HepG2 (cell line): Measurements from ENCODE around the gene HNRNPA1. TPM values are rescaled to one million over a fixed set of nuclear protein-coding genes. Genes with fewer than 3 reads are reported as not detected.

Source experiments
- FOXJ3 ChIP-seq: sonication (generic); formaldehyde crosslinking; IDR thresholded peaks from 2 replicates; pipeline ENCODE4 v1.4.0; 2020; ENCODE audit warnings: missing genetic modification reagents, mild to moderate bottlenecking, borderline replicate concordance
- MYNN ChIP-seq: sonication (generic); formaldehyde crosslinking; IDR thresholded peaks from 2 replicates; pipeline ENCODE4 v1.4.0; 2020; ENCODE audit warnings: mild to moderate bottlenecking, low read depth, missing genetic modification reagents
- NPAS2 ChIP-seq: sonication (generic); formaldehyde crosslinking; IDR thresholded peaks from 2 replicates; pipeline ENCODE4 v1.8.0; 2022; ENCODE audit warnings: mild to moderate bottlenecking, missing genetic modification reagents, borderline replicate concordance
- RARG ChIP-seq: sonication (generic); formaldehyde crosslinking; IDR thresholded peaks from 2 replicates; pipeline ENCODE4 v1.4.0; 2020; ENCODE audit warnings: low read depth, mild to moderate bottlenecking, missing genetic modification reagents
- RELA ChIP-seq: sonication (generic); formaldehyde crosslinking; IDR thresholded peaks from 2 replicates; pipeline ENCODE4 v1.4.0; 2020; ENCODE audit warnings: missing genetic modification reagents
- THYN1 ChIP-seq: sonication (generic); formaldehyde crosslinking; IDR thresholded peaks from 2 replicates; pipeline ENCODE4 v1.8.1; 2023; ENCODE audit warnings: low read depth, mild to moderate bottlenecking, moderate library complexity, missing genetic modification reagents, borderline replicate concordance
- U2AF1 ChIP-seq: fragments of 200-400 bp; formaldehyde crosslinking; optimal IDR thresholded peaks from 2 replicates; pipeline ENCODE3; 2017; ENCODE audit warnings: mild to moderate bottlenecking, low read depth, low read length
- ZNF367 ChIP-seq: sonication (generic); formaldehyde crosslinking; IDR thresholded peaks from 2 replicates; pipeline ENCODE4 v1.4.0; 2020; ENCODE audit warnings: missing genetic modification reagents, borderline replicate concordance
- ZNF558 ChIP-seq: sonication (generic); formaldehyde crosslinking; IDR thresholded peaks from 2 replicates; pipeline ENCODE4 v1.9.0; 2022; ENCODE audit warnings: mild to moderate bottlenecking, missing genetic modification reagents, borderline replicate concordance
- ZNF577 ChIP-seq: sonication (generic); formaldehyde crosslinking; IDR thresholded peaks from 2 replicates; pipeline ENCODE4 v1.4.0; 2020; ENCODE audit warnings: mild to moderate bottlenecking, low read depth, missing genetic modification reagents, borderline replicate concordance
- ZNF678 ChIP-seq: sonication (generic); formaldehyde crosslinking; IDR thresholded peaks from 2 replicates; pipeline ENCODE4 v1.4.0; 2020; ENCODE audit warnings: mild to moderate bottlenecking, missing genetic modification reagents
- ZNF891 ChIP-seq: sonication (generic); formaldehyde crosslinking; IDR thresholded peaks from 2 replicates; pipeline ENCODE4 v1.5.0; 2020; ENCODE audit warnings: mild to moderate bottlenecking, missing genetic modification reagents
- polyA plus RNA-seq, 8 experiments: library from polyadenylated mRNA; depleted of rRNA in 3 of 8; stranded (reverse) in 7 of 8; unstranded in 1 of 8; fragments of >200 nt; fragmentation: Illumina TruSeq in 4 of 8; extraction: Trizol in 4 of 8; gene quantifications; 2 replicates each; pipeline versions ENCODE4 v1.2.1 to v1.2.3, GENCODE V29; 2011 to 2016; ENCODE audit warnings: low read depth in 4 of 8, missing spikeins in 1 of 8, mixed read lengths in 1 of 8; ENCODE audit not compliant: insufficient read depth in 1 of 8
- total RNA-seq, 5 experiments: library from RNA; depleted of rRNA; stranded (reverse); fragments of >200 nt; fragmentation: Illumina TruSeq; extraction: Trizol; gene quantifications; 2 replicates each; pipeline ENCODE4 v1.2.3, GENCODE V29; 2016; ENCODE audit warnings: low read depth in 1 of 5
- TF ChIP-seq, protein P1 (sequence below): IDR thresholded peaks from 2 replicates; pipeline ENCODE4 v1.6.1; 2016; ENCODE audit warnings: missing genetic modification reagents, missing compliant biosample characterization
- TF ChIP-seq, protein P2 (sequence below): IDR thresholded peaks from 2 replicates; pipeline ENCODE4 v1.6.1; 2016; ENCODE audit warnings: low read depth, missing genetic modification reagents, missing compliant biosample characterization
- TF ChIP-seq, protein P3 (sequence below): sonication (generic); formaldehyde crosslinking; IDR thresholded peaks from 2 replicates; pipeline ENCODE4 v1.8.0; 2022; ENCODE audit warnings: mild to moderate bottlenecking, missing genetic modification reagents, moderate library complexity
- TF ChIP-seq, protein P4 (sequence below): sonication (generic); formaldehyde crosslinking; IDR thresholded peaks from 2 replicates; pipeline ENCODE4 v1.9.0; 2021; ENCODE audit warnings: missing genetic modification reagents, borderline replicate concordance

HNRNPA1 gene
- total and polyA plus RNA-seq, 2 of the 13 experiments (the other 11 are each of a cell fraction or from before 2014, with no cell fraction given), result 535 to 1,820 TPM

DNA sequence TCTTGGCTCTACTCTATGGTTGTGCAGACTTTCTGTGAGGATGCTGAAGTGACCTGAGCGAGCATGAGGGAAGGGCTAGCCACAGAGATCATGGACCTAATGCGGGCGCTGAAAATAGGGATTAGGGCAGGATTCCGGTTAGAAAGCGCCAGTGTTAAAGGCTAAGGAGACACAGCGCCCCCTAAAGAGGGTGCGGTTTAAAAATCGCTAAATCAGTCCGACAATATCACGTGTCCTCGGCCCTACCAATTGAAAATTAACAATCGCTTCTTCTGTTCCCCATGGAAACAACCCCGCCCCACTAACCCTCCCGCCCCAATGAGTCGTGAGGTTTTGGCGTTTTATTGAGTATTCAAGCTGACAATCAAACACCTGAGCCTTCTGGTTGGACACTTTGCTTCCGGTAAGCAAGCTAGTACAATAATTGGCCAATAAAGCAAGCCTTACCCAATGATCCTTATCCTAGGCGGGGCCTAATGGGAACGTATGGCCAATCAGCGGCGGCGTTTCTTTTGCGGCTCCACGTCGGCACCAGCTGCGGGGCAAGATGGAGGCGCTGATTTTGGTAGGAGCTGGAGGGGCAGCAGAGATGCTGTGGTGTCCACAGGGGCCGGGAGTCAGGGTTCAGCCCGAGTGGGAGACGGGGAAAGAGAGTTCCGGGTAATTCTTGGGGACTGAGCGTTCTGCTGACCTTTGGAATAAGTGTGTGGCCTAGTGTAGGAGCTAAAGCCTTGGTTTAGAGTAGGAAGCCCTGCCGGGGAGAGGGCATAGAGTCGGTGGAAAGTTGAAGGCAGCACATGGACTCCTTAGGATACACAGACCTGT lies 44.3 kb downstream of the HNRNPA1 start, which contains the start of gene COPZ1 (continued):
- TF ChIP-seq, protein P1, sequence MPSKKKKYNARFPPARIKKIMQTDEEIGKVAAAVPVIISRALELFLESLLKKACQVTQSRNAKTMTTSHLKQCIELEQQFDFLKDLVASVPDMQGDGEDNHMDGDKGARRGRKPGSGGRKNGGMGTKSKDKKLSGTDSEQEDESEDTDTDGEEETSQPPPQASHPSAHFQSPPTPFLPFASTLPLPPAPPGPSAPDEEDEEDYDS (CRISPR knock-in tag), result peak; percentile 89
- TF ChIP-seq ZNF558 (no peak), THYN1 (CRISPR knock-in tag) (no peak), ZNF577 (CRISPR knock-in tag) (no peak), NPAS2 (no peak), FOXJ3 (CRISPR knock-in tag) (no peak), RELA (CRISPR knock-in tag) (no peak), U2AF1 (no peak), MYNN (no peak), ZNF367 (CRISPR knock-in tag) (no peak), ZNF678 (CRISPR knock-in tag) (no peak), RARG (CRISPR knock-in tag) (no peak), ZNF891 (CRISPR knock-in tag) (no peak)
- TF ChIP-seq, protein P2, sequence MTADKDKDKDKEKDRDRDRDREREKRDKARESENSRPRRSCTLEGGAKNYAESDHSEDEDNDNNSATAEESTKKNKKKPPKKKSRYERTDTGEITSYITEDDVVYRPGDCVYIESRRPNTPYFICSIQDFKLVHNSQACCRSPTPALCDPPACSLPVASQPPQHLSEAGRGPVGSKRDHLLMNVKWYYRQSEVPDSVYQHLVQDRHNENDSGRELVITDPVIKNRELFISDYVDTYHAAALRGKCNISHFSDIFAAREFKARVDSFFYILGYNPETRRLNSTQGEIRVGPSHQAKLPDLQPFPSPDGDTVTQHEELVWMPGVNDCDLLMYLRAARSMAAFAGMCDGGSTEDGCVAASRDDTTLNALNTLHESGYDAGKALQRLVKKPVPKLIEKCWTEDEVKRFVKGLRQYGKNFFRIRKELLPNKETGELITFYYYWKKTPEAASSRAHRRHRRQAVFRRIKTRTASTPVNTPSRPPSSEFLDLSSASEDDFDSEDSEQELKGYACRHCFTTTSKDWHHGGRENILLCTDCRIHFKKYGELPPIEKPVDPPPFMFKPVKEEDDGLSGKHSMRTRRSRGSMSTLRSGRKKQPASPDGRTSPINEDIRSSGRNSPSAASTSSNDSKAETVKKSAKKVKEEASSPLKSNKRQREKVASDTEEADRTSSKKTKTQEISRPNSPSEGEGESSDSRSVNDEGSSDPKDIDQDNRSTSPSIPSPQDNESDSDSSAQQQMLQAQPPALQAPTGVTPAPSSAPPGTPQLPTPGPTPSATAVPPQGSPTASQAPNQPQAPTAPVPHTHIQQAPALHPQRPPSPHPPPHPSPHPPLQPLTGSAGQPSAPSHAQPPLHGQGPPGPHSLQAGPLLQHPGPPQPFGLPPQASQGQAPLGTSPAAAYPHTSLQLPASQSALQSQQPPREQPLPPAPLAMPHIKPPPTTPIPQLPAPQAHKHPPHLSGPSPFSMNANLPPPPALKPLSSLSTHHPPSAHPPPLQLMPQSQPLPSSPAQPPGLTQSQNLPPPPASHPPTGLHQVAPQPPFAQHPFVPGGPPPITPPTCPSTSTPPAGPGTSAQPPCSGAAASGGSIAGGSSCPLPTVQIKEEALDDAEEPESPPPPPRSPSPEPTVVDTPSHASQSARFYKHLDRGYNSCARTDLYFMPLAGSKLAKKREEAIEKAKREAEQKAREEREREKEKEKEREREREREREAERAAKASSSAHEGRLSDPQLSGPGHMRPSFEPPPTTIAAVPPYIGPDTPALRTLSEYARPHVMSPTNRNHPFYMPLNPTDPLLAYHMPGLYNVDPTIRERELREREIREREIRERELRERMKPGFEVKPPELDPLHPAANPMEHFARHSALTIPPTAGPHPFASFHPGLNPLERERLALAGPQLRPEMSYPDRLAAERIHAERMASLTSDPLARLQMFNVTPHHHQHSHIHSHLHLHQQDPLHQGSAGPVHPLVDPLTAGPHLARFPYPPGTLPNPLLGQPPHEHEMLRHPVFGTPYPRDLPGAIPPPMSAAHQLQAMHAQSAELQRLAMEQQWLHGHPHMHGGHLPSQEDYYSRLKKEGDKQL (CRISPR knock-in tag), result no peak
- TF ChIP-seq, protein P3, sequence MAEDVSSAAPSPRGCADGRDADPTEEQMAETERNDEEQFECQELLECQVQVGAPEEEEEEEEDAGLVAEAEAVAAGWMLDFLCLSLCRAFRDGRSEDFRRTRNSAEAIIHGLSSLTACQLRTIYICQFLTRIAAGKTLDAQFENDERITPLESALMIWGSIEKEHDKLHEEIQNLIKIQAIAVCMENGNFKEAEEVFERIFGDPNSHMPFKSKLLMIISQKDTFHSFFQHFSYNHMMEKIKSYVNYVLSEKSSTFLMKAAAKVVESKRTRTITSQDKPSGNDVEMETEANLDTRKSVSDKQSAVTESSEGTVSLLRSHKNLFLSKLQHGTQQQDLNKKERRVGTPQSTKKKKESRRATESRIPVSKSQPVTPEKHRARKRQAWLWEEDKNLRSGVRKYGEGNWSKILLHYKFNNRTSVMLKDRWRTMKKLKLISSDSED (CRISPR knock-in tag), result no peak
- TF ChIP-seq, protein P4, sequence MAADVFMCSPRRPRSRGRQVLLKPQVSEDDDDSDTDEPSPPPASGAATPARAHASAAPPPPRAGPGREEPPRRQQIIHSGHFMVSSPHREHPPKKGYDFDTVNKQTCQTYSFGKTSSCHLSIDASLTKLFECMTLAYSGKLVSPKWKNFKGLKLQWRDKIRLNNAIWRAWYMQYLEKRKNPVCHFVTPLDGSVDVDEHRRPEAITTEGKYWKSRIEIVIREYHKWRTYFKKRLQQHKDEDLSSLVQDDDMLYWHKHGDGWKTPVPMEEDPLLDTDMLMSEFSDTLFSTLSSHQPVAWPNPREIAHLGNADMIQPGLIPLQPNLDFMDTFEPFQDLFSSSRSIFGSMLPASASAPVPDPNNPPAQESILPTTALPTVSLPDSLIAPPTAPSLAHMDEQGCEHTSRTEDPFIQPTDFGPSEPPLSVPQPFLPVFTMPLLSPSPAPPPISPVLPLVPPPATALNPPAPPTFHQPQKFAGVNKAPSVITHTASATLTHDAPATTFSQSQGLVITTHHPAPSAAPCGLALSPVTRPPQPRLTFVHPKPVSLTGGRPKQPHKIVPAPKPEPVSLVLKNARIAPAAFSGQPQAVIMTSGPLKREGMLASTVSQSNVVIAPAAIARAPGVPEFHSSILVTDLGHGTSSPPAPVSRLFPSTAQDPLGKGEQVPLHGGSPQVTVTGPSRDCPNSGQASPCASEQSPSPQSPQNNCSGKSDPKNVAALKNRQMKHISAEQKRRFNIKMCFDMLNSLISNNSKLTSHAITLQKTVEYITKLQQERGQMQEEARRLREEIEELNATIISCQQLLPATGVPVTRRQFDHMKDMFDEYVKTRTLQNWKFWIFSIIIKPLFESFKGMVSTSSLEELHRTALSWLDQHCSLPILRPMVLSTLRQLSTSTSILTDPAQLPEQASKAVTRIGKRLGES (CRISPR knock-in tag), result 0 out of 2 replicates have a peak, but pooled peaks have one; percentile 74
